ENCODE results near the gene MLF2.
A peak's percentile ranks its signal among the peaks of the same experiment; 100 is the strongest.

Gene MLF2, protein sequence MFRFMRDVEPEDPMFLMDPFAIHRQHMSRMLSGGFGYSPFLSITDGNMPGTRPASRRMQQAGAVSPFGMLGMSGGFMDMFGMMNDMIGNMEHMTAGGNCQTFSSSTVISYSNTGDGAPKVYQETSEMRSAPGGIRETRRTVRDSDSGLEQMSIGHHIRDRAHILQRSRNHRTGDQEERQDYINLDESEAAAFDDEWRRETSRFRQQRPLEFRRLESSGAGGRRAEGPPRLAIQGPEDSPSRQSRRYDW

DNA sequence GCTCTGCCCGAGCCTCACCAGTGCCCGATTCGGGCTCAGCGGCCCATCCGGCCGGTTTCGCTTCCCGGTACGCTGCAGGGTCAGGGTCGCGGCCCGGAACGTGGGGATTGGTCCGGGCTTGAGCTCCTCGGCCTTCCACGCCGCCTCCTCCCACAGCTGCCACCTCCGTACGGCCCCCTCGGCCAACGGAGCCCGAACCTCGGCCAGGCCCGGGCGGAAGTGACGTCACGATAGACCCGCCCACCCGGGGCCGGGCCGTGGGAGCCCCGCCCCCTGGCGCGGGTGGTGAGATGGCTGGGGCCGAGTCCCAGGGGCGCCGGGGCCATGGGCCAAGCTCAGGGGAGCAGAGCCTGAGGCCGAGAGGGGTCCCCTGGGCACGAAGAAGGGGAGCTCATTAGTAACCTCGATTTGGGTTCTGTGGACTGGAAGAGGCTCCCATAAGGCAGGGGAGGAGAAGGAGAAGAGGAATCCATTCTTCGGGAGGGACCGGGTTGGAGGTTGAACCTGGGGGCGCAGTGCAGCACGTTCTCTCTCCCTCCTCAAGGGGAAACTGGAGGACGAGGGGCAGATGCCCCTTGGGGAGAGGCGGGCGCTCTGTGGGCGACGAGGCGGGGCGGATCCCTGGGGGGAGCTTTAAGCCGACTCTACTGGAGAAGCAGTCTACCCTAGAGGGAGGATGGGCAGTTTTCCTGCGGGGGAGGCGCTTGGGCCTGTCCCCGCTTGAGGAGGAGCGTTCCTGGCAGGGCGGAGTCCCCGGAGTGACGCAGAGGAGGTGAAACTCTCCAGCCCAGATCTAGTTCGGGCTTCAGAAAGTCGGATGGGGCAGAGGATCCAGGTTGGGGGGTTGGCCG lies at the start of gene MLF2:
Gene MLF2 (minus strand): TSS at position 221 of the 851 bp plus-strand sequence. CDS start 807 bp downstream, outside the sequence.
- peak; percentile 94 to 95 for DNase-seq

- no peak for DNase-seq
Measured at GRCh38 chr12:6799147-6799546, 46.2 kb upstream of the MLF2 start.

DNA sequence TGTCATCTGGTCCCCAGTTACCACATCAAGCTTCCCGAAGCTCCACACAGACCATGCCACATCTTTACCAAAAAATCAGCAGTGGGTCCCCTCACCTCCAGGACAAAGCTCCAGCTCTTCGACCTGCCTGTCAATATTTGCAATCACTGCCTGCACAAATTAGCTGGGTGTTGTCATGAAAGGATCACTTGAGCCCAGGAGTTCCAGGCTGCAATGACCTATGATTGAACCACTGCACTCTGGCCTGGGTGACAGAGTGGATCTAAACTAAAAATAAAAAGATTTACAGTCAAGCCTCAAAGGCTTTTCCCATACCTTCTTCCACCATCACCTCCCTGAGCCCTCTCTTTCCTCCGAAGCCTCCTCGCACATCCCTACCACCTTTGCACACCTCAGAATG lies 43.6 kb upstream of the MLF2 start:
- DNase-seq: no peak

GRCh38 chr12:6795088-6795487 lies 42.1 kb upstream of the MLF2 start:
- DNase-seq: no peak

- peak; percentile 14 to 36 for DNase-seq
Measured at GRCh38 chr12:6792522-6793201, 39.7 kb upstream of the MLF2 start.

- no peak for DNase-seq
Measured at GRCh38 chr12:6791931-6792520, 39.1 kb upstream of the MLF2 start.

DNA sequence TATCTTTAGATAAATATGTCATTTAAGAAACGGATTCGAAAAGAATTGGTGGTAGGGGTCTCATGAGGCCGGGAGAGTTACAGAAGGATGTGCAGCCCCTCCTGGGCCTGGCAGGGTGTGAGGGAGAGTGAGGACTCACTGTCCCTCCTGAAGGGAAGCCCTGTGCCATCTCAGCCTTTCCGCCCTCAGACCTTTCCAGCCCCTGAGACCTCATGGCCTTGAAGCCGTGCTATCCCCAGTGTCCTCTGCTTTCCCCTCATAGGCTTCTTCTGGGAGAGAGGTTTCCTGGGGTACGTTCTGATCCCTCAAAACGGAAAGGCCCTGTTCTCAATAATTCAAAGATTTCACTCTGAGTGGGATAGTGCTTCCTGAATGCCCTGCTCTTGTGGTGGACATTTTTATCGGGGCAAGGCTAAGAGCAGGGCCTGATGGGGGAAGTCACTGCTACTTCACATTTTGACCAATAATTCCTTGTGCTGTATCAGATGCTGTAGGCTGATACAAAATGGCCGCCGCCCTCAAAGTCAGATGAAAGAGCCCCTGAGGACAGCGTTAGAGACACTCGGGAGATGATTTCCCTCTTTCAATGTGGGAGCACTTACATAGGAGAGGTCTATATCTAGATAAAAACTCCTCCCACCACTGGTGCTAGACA lies 37.7 kb upstream of the MLF2 start:
- no peak for DNase-seq

DNA sequence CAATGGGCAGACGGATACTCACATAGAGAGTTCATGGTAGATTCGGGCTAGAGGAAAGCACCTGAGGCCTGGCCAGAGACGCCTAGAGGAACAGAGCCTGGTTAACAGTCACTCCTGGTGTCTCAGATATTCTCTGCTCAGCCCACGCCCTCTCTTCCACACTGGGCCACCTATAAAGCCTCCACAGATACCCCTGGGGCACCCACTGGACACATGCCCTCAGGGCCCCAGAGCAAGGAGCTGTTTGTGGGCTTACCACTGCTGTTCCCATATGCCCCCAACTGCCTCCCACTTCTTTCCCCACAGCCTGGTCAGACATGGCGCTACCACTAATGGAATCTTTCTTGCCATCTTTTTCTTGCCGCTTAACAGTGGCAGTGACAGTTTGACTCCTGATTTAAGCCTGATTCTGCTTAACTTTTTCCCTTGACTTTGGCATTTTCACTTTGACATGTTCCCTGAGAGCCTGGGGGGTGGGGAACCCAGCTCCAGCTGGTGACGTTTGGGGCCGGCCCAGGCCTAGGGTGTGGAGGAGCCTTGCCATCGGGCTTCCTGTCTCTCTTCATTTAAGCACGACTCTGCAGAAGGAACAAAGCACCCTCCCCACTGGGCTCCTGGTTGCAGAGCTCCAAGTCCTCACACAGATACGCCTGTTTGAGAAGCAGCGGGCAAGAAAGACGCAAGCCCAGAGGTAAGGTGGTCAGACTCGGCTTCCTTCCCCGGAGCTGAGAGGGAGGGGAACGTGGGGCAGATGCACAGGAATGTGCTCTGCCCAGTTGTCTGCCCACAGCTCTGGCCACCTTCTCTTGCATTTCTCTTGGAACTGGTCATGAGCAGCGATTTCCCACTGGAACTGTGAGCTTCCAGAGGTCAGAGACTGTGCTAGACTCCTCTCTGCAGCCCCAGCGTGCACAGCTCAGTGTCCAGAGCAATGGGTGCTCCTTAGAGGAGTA lies 36.3 kb upstream of the MLF2 start, which contains the start of gene CD4:
Gene CD4 (plus strand): TSS at position 557 of the 953 bp plus-strand sequence. CDS start 10,611 bp downstream, outside the sequence.
- peak in 1 of 2 donors; percentile 42 for DNase-seq

DNA sequence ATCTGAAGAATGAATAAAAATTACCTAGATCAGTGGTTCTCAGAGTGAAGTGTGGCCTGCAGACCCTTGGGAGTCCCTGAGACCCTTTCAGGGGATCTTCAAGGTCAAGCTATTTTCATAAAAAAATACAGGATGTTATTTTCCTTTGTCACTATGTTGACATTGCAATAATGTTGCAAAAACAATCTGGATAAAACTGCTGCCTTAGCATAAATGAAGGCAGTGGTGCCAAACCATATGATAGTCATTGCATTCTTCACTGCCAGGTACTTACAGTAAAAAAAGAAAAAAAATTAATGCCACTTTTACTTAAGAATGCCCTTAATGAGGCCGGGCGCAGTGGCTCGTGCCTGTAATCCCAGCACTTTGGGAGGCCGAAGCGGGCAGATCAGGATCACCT lies 34.4 kb upstream of the MLF2 start:
- no peak for DNase-seq

GRCh38 chr12:6786416-6787094 lies 33.6 kb upstream of the MLF2 start:
- DNase-seq: no peak

- DNase-seq: no peak
Measured at GRCh38 chr12:6784761-6785160, 31.8 kb upstream of the MLF2 start.

DNA sequence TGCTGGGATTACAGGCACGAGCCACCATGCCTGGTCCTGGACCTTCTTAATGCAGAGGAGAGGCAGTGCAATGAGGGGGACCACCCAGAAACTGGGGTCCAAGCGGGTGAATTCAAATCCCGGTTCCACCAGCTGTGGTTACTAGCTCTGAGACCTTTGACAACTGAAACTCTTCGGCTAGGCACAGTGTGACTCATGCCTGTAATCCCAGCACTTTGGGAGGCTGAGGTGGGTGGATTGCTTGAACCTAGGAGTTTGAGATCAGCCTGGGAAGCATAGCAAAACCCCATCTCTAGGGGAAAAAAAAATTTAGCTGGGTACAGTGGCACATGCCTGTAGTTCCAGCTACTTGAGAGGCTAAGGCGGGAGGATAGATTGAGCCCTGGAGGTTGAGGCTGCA lies 31.4 kb upstream of the MLF2 start:
- no peak for DNase-seq

DNA sequence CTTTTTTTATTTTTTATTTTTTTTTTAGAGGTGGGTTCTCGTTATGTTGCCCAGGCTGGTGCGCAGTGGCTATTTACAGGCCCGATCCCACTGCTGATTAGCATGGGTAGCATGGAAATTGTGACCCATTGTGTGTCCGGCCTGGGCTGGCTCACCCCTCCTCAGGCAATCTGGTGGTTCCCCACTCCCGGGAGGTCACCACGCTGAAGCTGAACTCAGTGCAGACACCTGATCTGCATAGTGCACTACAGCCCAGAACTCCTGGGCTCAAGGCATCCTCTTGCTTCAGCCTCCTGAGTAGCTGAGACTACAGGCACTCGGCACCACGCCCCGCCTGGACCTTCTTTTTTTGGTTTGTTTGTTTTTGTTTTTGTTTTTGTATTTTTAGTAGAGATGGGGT lies 30.9 kb upstream of the MLF2 start:
- DNase-seq: no peak

- DNase-seq: no peak
Measured at GRCh38 chr12:6782850-6783566, 30.1 kb upstream of the MLF2 start.

- DNase-seq: no peak
Measured at GRCh38 chr12:6782119-6782518, 29.2 kb upstream of the MLF2 start.

- DNase-seq: no peak
Measured at GRCh38 chr12:6780573-6780972, 27.6 kb upstream of the MLF2 start.

DNA sequence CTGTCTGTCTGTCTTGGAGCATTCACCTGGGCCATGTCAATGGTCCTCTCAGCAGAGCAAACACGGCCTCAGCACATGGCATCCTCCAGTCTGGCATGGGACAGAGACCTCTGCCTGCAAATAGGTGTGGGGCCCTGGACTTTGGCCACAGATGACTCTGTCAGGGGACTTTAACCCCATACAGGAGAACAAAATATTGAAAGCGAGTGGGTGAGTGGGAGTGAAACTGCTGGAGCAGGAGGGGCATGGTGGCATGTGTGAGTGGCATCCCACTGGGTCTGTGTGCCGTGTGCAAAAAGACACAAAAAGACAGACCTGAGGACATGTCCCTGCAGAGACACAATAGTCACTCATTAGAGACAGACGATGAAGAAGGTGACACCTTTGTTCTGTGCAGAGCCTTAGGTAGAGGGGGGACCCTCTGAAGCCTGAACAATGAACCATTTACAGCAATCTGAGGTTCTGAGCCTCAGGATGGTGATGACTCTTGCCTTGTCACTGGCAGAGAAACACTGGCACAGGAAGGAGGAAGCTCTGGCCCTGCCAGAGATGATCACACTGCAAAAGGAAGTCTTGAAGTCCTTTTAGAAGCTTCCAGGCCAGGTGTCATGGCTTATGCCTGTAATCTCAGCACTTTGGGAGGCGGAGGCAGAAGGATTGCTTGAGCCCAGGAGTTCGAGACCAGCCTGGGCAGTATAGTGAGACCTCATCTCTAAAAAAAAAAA lies 26.9 kb upstream of the MLF2 start:
- DNase-seq: no peak

DNA sequence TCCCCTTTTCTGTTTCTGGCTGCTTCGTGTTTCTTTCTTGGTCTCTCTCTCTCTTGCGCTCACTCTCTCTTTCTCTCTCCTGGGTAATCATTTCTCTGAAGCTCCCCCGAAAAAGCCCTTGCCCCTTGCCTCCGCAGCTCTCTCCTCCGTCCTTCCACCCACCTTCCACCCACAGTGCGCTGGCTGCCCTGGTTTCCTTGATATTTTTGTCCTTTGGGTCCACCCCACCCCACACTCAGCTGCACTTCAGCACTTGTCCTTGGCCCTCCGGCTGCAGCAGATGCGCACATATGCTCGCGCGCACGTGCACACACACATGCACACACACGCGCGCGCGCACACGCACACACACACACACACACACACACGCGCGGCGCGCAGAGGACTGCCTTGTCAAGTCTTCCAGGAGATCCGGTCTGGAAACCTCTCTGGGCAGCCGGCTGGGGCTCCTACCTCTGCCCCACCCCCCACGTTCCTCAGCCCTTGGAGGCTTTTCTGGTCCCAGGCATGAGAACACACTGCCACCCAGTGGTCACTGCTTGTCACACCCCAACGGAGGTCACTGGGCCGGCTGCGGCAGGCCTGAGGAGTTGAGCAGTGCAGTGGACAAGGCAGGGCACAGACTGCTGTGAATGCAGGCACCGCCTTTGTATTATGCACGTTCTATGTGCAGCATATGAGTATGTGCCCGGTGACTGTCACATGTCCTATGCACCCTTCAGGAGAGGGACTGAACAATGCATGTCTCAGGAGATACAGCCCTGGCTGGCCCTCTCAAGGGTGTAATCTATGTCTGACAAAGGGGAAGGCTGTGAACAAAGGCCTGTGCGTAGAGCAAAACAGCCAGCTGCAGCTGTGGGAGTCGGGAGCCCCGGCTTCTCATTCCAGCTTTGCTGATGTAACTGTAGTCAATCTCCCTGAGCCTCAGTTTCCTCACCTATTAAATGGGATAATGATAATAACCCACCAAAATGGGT lies 25.9 kb upstream of the MLF2 start:
- DNase-seq: peak; percentile 86 to 89
